NB4 (cell line): ENCODE data around the gene ZNF844.

ENCODE experiments used
- DNase-seq: peaks from one replicate; pipeline ENCODE4 v3.0.0; 2010; ENCODE audit warnings: low read depth
- H3K4me3 ChIP-seq: one replicate; pipeline ENCODE4 v1.5.1; 2011; ENCODE audit warnings: mild to moderate bottlenecking, low read depth, low read length, moderate library complexity
- MAX ChIP-seq: IDR thresholded peaks from 2 replicates; pipeline ENCODE4 v1.6.1; 2011; ENCODE audit warnings: low read depth, low read length
- MYC ChIP-seq: IDR thresholded peaks from 2 replicates; pipeline ENCODE4 v1.6.1; 2011; ENCODE audit warnings: low read depth, low read length
- POLR2A ChIP-seq: IDR thresholded peaks from 2 replicates; pipeline ENCODE4 v1.6.1; 2011; ENCODE audit warnings: mild to moderate bottlenecking; ENCODE audit not compliant: insufficient read length; ENCODE audit errors: extremely low read depth
- TF ChIP-seq, protein P1 (sequence below): IDR thresholded peaks from one replicate; pipeline ENCODE4 v1.5.1; 2012; ENCODE audit warnings: low read depth, low read length

ZNF844 gene

DNA sequence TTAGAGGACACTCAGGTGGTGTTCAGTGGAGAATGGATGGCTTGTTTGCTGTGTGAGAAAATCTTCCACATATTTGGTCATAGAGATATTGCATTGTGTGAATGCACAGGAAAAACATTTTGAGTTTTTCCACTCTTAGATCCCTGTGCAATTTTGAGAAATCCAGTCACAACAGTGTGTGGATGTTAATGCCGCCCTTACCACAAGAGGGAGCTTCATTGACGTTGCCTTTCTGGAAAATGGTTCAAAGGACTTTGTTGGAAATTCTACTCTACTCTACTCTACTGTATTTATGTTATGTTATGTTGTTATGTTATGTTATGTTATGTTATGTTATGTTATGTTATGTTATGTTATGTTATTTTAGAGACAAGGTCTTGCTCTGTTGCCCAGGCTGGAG lies 62.2 kb downstream of the ZNF844 start:
- TF ChIP-seq MAX (no peak), POLR2A (no peak), MYC (no peak)
- TF ChIP-seq, protein P1, sequence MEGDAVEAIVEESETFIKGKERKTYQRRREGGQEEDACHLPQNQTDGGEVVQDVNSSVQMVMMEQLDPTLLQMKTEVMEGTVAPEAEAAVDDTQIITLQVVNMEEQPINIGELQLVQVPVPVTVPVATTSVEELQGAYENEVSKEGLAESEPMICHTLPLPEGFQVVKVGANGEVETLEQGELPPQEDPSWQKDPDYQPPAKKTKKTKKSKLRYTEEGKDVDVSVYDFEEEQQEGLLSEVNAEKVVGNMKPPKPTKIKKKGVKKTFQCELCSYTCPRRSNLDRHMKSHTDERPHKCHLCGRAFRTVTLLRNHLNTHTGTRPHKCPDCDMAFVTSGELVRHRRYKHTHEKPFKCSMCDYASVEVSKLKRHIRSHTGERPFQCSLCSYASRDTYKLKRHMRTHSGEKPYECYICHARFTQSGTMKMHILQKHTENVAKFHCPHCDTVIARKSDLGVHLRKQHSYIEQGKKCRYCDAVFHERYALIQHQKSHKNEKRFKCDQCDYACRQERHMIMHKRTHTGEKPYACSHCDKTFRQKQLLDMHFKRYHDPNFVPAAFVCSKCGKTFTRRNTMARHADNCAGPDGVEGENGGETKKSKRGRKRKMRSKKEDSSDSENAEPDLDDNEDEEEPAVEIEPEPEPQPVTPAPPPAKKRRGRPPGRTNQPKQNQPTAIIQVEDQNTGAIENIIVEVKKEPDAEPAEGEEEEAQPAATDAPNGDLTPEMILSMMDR, result peak; percentile 40
- H3K4me3 ChIP-seq, result no peak overlapping the region
- DNase-seq, result peak; percentile 24
